HG03135 (cell line): Measurements from ENCODE around the gene SMPD3.

Experiments
- ATAC-seq: cut with Tn5 transposase; IDR thresholded peaks from one replicate; pipeline ENCODE4 v1.9.1; 2021; ENCODE audit warnings: mild to moderate bottlenecking, moderate library complexity; ENCODE audit not compliant: unreplicated experiment

Gene SMPD3

DNA sequence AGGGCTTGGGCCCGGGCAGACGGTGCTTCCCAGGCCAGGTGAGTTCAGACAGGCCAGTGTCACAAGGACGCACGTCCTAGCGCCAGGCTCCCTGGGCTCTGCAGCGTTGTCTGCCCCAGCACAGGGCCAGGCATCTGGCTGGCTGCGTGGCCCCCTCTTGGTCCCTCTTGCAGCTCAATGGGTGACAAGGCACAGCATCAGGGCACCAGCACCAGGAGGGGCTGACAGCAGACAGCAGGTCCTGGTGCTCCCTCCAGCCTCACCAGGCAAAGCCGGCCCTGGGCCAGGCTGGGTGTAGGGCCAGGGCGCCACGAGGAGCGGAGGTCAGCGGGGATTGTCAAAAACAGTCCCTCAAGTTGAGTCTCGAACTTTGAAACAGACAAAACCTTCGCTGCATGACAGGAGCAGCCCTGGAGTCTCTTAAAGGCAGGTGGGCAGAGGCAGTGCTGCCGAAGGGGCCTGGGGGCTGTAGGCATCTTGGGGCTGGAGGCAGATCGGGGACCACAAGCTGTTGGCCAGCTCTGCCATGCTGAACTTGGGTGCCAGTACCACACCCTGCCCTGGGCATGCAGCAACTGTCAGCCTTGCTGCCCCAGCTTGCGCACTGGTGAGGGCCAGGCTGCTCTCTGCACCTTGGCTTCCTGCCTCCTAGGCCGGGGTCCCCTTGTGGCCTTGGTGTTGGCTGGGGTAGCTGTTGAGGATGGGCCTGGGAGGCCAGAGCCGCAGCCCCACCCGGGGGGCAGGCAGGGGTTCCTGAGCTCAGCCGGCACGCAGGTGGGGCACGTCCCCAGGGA is 88.7 kb downstream of the SMPD3 start:
- no peak for ATAC-seq

DNA sequence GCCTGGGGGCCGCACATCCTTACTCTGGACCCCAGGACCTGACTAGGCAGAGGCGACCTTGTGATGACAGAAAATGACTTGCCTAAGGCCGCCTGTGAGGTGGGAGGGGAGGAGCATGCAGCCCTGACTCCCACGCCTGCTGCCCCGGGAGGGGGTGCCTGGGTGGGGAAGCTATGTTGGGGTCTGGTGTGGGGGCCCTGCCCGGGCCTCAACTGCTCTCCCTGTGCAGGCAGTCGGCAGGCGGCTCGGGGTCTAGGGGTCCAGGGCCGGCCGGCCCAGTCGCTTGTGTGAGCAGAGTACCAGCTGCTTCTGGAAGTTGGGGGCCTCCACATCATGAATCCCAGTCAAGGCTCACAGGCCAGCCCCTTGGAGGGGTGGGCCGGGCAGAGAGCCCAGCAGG is 89.4 kb downstream of the SMPD3 start:
- ATAC-seq, result no peak

DNA sequence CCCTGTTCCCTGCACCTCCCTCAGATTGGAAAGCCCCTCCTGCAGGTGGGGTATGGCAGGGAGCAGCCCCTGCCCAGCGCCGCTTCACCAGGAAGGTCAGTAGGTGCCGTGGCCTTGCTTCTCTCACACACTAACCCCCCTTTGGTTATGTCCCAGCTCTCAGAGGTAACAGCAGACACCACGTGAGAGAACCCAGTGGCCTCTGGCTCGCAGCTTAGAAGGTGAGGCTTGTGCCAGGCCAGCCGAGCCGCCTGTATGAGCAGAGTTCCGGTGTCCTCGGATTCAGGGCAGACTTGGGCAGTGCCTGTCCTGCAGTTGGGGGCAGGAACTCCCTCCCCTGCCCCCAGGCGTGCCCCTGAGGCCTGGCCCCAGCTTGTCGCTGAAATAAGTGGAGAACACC is 90.4 kb downstream of the SMPD3 start:
- ATAC-seq, result no peak

DNA sequence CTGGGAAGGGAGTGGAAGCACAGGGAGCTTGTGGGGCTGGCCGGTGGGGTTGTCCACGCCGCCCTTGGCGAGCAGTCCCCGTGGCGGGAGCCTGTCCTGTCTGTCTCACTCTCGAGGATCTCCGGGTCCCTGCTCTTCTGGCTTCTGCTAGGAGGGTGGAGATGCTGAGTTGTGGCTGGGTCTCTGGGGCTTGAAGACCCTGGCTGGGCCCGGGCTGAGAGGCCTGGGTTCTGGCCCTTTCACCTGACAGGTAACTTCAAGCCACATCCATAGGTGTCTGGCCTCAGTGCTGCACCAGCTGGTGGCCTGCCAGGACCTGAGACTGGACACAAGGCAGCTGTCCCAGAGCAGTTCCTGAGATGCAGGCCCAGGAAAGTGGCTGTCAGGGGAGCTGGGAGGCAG is 90.8 kb downstream of the SMPD3 start:
- ATAC-seq, result no peak

DNA sequence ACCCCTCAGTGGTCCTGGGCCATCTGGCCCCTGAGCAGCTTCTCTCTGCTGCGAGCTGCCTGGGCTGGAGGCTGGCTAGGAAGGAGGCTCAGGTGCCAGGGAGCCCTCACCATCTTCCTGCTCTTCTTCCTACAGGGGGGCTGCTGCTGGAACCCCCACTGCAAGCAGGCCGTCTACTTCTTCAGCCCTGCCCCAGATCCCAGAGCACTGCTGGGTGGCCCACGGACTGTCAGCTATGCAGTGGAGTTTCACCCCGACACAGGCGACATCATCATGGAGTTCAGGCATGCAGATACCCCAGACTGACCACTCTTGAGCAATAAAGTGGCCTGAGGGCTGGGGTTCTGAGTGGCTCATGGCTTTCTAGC is 91.4 kb downstream of the SMPD3 start:
- ATAC-seq, result no peak

DNA sequence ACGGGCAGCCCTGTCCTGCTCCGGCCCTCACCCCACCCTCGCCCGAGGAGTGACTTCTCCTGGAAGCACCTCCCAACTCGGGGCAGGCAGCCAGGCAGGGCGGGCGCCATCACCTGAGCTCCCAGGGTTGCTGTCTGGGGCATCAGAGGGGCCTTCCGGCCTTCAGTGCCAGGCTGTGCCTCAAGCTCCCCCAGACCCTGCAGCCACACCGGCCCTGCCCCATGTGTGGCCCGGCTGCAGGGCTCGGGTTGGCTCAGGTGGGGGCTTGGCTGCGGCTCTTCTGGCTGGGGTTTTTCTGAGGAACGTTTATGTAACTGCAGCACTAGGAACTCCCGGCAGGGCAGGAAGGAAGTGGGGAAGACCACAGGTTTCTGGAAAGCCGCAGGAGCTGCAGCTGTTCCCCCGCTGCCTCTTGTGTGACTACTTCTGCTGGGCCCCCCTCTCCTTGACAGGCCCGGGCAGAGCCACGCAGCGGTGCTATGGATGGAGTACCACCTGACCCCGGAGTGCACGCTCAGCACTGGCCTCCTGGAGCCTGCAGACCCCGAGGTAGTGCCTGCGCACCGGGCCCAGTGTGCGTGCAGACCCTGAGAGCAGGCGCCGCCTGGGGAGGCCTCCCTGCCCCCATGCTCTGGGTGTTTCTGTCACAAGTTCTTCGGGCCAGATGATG is 91.9 kb downstream of the SMPD3 start:
- peak; percentile 77 for ATAC-seq

DNA sequence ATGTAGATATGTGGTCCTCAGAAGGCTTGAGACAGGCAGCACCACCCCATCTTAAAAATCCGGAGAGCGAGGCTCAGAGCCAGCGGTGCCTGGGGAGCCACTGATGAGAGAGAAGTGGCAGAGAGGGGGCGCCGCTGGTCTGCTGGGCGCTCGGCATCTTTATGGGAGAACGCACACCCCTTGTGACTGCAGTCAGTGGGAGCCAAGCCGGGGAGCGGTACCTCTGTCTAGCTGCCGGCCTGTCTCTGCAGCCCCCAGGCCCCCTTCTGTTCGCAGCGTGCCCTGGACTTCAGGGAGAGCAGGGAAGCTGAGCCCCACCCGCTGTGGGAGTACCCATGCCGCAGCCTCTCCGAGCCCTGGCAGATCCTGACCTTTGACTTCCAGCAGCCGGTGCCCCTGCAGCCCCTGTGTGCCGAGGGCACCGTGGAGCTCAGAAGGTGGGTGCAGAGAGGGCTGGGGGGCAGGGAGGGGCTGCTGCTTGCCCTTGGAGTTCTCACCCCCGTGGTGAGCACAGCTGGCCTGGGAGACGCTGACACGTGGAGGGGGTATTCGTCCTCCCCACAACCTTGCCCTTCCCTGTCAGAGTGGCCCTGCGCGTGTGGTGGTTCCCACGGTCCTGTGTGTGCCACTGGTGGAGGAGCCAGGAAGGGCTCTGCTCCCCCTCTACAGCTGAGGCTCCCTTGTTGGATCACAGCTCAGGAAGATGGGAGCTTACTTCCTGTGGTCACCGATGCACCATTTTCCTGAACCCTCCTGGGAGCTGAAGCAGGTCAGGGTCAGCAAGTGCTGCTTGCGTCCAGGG is 92.7 kb downstream of the SMPD3 start:
- peak; percentile 20 for ATAC-seq

DNA sequence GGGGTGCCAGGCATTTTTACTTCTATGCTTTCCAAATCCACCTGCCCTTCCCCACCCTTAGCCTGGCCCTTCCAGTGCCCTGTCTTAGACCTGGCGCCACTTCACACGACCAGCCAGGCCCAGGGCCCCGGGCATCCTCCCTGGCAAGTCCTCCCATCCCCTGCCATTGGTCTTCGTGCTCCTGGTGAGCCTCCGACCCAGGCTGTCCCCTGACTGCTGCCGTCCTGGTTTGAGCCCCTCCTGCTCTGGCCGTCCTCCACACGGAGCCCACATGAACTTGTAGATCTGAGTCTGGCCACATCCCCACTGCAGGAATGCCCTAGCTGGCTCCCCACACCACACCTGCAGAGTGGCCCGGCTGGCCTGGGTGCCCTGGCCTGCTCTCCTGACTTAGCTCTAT is 93.5 kb downstream of the SMPD3 start:
- ATAC-seq, result no peak

DNA sequence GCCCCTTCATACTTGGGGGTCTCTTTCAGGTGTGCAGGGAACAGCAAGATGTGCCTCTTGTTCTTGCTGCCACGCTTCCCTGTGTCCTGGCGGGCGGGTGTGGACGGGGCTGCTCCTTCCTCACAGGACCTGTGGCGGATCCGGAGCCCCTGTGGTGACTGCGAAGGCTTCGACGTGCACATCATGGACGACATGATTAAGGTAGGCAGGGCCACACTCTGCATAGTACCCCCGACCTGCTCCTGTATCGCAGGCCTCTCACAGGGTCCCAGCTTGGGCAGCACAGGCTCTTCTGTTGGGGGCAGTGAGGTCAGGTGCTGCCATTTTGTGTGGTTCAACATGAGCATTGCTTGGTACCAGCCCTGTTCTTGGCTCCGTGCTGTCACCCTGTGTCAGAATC is 94.9 kb downstream of the SMPD3 start:
- ATAC-seq, result no peak

DNA sequence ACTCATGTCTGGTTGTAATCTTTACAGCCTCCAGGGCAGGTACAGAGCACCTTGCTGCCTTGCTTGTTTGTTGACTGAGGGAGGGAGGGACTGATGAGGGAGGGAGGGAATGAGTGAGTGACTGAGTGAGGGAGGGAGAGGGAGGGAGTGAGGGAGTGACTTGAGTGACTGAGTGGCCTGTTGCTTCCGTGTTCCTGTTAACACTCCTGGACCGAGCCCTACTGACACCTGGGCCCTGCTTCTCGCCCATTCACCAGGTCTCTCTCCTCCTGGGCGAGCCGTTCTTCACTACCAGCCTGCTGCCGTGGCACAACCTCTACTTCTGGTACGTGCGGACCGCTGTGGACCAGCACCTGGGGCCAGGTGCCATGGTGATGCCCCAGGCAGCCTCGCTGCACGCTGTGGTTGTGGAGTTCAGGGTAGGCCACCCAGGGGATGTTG is 96.3 kb downstream of the SMPD3 start:
- ATAC-seq, result no peak

DNA sequence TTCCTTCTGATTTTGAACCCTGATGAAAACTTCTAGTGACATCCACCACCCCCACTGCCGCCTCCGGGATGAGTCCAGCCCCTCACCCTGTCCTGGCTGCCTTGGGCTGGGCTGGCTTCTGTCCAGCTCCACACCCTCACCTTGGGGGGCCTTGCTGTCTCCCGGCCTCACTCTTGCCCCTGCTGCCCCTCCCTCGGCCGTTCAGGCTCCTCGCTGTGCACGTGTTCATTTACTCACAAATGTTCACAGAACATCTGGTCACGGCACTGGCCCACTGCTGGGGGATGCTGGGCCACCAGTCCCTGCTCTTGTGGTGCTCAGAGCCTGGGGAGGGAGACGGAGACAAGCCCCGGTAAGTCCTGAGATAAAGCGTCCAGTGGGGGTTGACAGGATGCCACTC is 96.8 kb downstream of the SMPD3 start:
- ATAC-seq, result no peak

DNA sequence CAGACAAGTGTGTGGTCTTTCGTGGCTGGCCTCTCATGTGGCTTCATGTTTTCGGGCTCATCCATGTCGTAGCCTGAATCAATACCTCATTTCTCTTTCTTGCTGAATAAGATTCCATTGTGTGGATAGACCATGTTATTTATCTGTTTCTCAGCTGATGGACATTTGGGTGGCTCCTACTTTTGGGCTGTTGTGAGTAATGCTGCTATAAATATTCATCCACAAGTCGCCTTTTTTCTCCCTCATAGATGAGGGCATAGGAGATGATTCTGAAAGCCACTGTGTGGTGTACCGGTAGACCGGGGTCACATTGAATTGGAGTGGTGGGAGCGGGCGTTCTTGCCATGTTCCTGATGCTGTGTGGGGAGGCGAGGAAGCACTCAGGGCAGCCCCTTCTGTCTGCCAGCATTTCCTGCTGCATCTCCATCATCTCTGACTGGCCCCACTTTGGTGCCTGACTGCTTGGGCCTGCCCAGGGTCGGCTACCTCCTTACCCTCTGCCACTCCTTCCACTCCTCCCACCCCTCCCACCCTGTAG is 97.4 kb downstream of the SMPD3 start:
- no peak for ATAC-seq

DNA sequence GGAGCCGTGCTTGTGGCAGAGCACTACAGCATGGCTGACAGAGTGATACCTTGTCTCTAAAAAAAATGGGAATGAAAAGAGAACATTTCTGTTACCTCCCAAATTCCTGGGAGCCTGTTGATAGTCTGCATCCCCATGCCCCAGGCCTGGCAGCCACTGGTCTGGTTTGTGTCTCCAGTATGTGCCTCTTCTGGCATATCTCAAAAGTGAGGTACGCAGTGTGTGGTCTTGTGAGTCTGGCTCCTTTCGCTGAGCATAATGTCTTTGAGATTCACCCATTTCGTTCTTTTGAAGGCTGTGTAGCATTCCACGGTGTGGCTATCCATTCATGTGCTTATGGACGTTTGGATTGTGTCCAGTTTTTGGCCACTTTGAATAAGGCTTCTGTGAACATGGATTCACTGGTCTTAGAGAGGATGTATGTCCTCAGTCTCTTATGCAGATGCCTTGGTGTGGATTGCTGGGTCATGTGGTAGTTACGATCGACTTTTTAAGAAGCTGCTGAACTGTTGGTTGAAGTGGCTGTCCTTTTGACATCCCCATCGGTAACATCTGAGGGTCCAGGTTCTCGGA is 98.4 kb downstream of the SMPD3 start:
- no peak for ATAC-seq

DNA sequence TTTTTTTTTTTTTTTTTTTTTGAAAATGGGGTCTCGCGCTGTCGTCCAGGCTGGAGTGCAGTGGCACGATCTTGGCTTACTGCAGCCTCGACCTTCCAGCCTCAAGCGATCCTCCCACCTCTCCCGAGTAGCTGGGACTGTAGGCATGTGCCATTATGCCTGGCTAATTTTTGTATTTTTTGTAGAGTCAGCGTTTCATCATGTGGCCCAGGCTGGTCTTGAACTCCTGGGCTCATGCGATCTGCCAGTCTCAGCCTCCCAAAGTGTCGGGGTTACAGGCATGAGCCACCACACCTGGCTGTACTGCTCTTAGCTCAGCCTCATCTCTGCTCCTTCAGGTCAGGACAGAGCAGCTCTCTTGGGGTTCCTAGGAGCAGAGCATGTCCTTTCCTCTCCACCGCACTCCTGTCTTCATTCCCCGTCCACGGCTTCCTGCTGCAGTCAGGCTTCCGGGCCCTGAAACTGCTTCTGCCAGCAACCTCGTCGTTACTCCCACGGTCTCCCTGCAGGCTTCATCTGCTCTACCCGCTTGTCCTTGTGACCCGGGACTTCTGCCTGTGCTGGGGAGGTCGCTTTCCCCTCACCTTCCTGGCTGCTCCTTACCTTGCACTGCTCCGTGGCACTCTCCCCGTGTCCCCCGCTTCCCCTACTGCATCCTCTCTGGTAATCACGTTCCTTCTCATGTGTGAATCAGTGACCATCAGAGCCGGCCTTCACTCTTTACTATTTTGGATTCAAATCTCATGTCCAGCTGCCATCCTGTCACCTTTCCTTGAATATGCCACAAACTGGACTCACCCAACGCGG is 99.5 kb downstream of the SMPD3 start:
- no peak for ATAC-seq

DNA sequence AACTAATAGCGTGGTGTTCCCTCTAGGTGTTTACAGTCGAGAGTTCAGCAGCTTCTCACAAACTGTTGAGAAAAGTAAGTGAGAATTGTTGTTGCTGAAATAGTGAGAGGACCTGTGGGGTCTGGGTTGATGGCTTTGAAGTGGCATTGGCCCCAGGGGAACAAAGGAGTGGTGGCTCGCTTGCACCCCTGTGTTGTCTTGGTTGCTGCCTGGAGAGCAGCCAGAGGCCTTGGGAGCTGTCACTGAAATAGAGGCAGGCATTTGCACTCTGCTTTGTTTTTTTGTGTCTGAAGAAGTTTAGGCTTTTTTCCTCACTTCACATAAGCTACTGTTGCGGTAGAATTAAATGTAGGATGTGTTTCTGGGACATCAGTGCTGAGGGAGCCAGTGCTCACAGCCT is 100.7 kb downstream of the SMPD3 start:
- ATAC-seq, result no peak

DNA sequence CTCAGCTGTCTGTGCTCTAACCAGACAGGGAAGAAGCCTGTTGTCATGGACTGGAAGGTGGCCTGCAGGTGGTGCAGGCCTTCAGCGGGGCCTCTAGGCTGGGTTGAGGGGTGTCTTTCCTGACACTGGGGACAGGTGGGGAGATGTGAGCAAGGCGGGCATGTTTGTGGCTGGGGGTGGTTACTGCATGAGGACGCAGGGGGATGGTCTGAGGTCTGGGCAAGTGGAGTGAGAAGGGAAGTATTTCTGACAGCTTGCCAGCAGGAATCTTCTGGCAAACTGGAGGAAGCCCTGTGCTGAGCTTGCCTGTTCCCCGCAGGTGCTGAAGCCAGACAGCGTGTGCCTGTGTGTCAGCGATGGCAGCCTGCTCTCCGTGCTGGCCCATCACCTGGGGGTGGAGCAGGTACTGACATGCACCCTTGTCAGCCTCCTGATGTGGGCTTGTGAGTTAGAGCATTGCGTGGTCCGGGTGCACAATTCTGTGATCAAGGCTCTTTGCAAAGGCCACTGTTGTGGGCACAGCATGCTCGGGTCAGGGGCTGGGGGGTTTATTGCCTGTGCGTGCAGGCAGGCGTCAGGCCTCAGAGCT is 101.3 kb downstream of the SMPD3 start:
- ATAC-seq, result no peak

DNA sequence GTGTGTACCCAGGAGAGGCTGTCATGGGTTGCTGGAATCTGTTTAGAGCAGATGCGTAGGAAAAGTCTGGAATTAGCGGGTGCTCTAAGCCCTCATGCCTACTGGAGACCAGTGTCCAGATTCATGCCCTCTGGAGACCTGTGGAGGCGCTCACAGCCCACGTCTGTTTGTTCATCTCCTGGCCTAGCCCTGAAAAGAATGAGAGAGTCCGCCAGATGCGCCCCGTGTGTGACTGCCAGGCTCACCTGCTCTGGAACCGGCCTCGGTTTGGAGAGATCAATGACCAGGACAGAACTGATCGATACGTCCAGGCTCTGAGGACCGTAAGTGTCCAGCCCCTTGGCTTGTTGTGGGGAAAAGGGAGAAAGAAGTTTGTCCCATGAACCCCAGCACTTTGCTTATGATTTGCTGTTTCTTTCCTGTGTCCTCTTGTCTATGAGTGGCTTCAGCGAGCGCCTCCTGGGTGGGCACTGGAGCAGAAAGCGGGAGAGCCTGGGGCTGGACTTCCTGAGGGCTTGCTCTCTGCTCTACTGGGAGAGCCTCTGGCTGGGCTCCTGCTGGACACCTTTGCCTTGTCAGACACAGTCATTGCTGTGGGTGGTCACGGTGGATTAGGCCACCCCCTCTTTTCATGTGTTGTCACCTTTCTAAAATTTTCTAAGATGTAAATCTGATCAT is 102.2 kb downstream of the SMPD3 start:
- ATAC-seq, result no peak

DNA sequence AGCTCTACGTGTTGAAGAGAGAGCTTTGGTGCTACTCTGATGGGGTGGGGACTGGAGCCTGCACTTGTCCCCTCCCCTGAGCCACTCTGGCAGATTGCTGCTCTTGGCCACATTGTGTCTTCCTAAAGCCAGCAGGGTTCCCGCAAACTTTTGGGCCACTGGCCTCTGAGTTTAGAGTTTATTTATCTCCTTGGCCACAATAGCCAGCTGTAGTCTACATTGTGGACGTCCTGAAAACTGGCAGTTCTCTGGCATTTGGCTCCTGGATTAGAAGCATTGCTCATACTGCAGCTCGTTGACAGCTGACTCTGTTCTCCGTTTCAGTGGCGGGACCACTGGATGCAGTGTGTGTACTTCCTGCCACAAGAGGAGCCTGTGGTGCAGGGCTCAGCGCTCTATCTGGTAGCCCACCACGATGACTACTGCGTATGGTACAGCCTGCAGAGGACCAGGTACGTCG is 102.9 kb downstream of the SMPD3 start:
- ATAC-seq, result no peak

DNA sequence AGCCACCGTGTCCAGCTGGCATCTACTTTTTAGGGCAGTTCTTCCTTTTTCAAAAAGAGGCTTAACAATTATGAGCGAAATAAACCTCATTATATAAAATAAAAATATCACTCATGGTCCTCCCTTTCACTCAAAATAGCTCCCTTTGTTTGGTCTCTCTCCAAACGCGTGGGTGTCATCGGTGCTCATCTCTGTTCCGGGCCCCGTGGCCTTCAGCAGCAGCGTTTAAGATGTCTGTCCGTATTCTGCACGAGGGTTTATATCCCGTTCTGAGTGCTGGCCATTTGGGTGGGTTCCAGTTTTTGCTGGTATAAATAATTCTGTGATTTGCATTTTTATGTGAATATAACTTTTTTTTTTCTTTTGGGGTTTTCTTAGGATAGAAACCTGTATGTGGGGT is 104.1 kb downstream of the SMPD3 start:
- no peak for ATAC-seq
